IPS-18c (cell line): ENCODE results near the gene GNAS.

Experiments used
- H3K4me3 ChIP-seq: 2 replicates; pipeline ENCODE4 v1.7.0; 2013; ENCODE audit warnings: low read depth, mild to moderate bottlenecking, low read length, moderate library complexity; ENCODE audit not compliant: insufficient read depth
- H3K9me3 ChIP-seq: one replicate; pipeline ENCODE4 v1.6.1; 2013; ENCODE audit warnings: mild to moderate bottlenecking, low read length, moderate library complexity; ENCODE audit not compliant: control insufficient read depth, insufficient read depth

The GNAS gene

DNA sequence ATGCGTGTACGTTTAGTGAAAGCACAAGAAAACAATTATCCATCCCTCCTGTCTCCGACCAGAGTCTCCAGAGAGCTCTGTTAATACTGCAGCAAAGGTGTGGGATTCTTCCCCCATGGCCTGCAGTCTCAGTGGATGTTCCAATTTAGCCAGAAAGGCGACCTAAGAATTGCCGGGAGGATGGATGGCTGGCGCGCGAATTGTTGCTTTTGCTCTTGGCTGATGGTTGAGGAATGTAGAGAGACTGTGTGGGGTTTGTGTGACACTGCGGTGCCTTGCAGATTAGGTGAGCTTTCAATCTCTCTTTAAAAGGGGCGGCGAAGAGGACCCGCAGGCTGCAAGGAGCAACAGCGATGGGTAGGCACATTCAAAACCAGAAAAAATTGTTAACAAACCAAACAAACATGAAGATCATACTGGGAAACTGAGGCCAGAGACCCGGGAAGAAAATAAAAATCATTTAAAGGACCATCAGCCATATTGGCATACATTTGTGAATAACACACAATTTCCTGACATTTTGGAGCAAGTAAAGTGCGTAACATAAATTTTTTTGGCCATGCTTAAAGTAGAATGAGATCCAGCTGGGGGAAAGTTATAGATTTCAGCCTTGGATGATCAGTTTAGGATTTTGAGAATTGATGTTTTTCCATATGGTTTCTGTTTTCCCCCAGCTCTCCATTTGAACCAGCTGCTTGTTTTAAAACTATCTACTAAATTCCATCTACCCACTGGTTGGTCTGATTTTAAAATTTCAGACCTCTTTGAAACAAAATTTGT, 46.3 kb downstream of the GNAS start:
- no peak overlapping the region for H3K4me3 ChIP-seq
- no peaks in the 10 kb centered on the region for H3K9me3 ChIP-seq

DNA sequence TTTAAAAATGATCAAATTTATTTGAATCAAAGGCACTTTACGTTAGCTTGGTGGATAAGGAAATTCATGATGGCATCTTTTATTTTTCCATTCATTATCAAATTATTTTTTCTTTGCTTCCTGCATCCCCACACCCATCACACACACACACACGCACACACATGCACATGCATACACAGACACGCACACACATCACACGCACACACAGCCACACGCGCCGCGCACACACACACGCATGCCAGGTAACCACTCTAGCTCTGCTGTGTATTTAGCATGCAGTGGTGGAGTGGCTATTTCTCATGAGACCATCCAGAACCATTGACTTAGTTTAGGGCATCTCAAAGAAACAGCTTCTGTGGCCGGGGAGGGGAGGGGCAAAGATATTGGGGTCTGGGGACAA, 47.0 kb downstream of the GNAS start:
- Histone ChIP-seq H3K4me3 (no peak overlapping the region), H3K9me3 (no peaks in the 10 kb centered on the region)

DNA sequence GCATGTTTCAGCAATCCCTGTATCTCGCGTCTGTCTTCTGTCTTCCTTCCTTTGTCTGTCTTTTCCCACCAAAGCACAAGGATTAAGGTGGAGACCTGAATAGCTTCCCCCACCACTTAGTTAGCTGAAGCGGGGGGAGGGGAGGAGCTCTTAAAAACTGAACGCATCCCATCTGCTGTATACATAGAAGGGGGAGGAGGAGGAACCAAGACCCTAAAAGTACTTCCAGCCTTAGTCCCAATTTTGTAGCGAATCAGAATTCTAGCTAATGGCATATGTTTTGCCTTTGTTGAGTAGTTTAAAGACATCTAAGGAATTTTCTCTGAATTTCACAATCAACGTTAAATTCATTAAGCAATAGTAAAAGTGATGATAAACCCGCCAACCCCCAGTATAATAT, 47.9 kb downstream of the GNAS start:
- H3K4me3 ChIP-seq = no peak overlapping the region
- H3K9me3 ChIP-seq = no peaks in the 10 kb centered on the region

DNA sequence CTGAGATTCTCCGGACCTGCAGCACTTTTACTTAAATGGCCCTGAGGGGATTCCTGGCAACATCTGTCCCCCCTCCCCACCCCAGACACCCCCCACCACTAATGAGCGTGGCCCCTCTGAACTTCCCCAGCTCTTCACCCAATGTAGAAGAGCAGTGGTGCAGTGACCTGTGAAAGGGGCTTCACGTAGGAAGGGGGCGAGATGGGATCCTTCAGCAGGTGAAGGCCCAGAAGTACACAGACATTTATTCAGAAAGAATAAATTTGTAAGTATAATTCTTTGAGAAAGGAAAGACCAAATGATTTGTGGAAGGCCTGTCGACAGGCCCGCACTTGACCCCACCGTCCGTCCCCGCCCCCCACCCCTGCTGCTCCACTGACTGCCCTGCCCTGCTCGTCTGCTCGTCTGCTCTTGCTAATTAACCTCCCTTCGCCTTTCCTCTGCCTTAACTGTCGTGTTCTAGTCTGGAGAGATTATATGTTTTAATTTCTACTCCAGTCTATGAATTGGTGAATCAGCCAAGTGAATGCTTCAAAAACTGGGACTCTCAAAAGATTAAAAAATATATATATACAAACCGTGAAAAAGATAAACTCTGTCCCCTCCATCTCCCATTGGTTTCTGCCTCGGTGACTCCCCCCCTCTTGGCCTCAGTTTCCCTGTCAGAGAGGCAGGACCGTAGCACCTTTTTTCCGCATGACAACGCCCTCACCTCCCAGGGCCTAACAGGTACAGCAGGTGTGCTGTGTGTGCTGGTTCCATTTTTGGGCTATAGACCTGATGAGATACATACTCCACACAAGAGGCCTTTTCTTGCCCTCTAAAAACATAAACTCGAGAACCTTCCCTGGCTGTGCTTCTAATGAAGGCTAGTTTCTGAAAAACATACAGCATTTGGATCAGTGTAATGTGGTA, 49.2 kb downstream of the GNAS start:
- Histone ChIP-seq H3K4me3 (no peak overlapping the region), H3K9me3 (no peaks in the 10 kb centered on the region)

DNA sequence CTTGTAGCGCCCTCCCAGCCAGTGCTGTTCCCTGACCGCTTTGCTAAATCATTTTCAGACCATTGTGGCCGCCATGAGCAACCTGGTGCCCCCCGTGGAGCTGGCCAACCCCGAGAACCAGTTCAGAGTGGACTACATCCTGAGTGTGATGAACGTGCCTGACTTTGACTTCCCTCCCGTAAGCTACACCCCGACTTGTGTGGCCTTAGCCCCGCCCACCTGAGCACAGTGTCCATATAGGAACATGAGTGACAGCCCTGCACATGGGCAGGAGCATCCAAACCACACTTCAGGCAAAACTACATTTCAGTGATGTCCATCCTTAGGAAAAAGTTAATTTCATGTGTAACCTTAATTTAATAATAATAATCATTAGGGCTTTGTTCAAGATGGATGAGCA, 51.1 kb downstream of the GNAS start:
- no peaks in the 10 kb centered on the region for H3K9me3 ChIP-seq
- H3K4me3 ChIP-seq = no peak overlapping the region

DNA sequence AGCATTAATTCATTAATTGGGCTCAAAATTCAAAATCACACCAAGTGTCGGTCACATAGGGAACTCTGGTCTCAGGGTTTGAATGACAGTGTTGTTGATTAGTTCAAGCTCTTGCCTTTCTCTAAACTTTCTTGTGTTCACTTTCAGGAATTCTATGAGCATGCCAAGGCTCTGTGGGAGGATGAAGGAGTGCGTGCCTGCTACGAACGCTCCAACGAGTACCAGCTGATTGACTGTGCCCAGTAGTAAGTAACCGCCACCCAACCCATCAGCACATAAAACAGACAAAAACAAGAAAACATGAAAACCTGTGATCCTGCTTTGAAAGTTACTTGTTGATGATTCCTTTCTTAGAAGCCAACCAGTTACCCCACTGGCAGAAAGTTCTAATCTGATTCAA, 52.7 kb downstream of the GNAS start:
- Histone ChIP-seq H3K9me3 (no peaks in the 10 kb centered on the region), H3K4me3 (no peak overlapping the region)

DNA sequence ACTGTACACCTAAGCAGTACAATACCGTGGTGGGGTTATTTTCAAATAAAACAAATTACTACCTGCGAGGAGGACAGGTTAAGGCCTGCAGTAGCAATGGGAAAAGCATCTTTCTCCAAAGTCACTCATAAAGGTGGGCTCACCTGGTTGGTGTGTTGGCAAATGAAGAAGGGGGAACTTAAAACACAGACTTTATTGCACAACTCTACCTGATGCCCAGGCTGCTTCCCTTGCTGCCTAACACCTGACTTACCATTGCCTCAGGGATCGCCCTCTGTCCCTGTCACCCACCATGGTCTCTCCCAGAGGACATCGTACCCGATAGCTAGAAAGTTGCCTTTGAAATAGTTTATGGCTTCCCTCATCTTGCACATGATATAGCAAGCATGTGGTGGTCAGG, 53.6 kb downstream of the GNAS start:
- Histone ChIP-seq H3K4me3 (no peak overlapping the region), H3K9me3 (no peaks in the 10 kb centered on the region)

DNA sequence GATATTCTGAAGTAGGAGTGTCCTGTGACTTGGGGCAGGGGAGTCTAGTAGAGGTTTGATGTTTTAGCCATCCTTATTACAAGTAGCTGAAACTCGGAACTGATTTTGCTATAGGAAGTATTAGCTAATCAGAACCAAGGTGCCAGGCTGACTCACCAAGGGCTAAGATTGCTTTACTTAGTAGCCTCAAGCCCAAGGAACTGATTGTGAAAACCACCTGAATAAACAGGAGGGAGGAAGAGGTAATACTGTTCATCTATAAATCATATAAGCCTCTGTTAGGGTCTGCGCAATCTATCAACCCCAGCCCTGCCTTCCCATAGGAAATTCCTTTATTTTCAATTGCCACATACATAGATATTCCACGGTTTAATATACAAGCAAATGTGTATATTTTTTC, 54.4 kb downstream of the GNAS start:
- H3K9me3 ChIP-seq = no peaks in the 10 kb centered on the region
- no peak overlapping the region for H3K4me3 ChIP-seq

DNA sequence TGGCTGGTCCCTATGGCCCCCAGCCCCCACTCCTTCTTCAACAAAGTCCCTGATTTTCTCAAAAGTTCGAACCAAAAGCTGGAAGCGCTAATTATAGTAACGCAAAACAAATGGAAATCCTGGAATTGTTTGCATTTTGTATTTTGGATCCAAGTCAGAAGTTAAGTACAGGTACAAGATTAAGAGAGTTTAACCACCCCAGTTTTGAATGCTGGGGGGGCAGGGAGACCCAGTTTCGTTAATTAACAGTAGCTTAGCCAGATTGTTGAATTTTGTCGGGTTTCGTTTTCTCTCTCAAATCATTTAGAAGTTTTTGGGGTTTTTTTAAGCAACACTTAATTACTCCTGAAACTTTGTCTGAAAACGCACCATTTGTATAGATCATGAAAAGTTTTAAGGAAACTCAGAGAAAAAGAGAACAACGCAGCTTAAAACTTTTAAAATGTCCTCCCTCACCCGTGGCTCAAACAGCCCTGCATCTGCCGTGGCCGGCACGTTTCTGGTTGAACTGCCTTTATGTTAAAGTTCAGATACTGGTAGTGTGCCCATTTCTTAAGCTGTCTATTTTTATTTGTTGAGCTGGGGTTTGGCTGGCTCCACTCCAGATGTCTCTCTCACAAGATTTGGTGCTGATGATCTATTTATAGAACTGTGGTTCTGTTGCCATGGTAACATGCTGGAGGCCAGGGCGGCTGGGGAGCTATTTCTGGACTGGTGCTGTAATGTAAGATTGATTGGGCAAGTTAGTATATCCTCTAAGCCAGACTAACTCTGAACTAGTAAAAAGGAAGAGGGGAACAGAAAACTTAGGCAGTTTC, 55.0 kb downstream of the GNAS start:
- Histone ChIP-seq H3K4me3 (no peak overlapping the region), H3K9me3 (no peaks in the 10 kb centered on the region)

DNA sequence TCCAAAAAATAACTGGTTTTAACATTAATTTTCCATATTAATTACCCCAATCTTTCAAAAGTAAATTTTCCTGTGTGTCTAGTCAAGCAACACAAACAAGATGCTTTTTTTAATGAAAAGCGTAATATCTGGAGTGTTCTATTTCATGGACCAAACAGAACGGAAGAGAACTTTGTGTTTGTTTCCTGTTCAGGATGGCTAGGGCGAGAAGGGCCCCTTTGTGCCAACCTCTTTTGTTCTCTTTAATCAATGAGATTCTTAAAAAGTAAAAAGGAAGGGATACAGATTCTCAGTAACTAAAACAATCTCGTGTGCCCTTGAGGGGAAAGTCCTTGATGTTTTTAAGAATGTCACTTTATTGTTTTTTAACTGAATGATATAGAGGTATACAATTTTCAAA, 55.7 kb downstream of the GNAS start:
- no peak overlapping the region for H3K4me3 ChIP-seq
- H3K9me3 ChIP-seq = no peaks in the 10 kb centered on the region

DNA sequence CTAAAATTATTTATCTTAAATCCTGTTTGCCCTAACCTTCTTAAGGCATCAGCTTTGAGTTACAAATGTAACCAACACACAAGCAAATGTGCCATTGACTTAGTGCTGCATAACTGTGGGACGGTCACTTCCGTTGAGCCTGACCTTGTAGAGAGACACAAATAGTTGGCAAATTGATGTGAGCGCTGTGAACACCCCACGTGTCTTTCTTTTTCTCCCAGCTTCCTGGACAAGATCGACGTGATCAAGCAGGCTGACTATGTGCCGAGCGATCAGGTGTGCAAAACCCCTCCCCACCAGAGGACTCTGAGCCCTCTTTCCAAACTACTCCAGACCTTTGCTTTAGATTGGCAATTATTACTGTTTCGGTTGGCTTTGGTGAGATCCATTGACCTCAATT, 56.4 kb downstream of the GNAS start:
- Histone ChIP-seq H3K9me3 (no peaks in the 10 kb centered on the region), H3K4me3 (no peak overlapping the region)

DNA sequence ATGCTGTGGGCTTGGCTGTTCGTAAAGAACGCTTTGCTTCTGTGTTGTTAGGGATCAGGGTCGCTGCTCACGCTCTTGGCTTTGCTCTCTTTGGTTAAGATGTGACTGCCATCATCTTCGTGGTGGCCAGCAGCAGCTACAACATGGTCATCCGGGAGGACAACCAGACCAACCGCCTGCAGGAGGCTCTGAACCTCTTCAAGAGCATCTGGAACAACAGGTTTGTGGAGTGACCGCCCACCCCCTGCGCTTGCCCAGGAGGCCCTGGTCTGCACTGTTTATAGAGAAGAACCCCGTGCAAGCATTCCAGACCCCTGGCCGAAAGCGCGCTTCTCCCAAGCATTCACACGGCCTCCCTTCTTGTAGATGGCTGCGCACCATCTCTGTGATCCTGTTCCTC, 57.1 kb downstream of the GNAS start:
- Histone ChIP-seq H3K9me3 (no peaks in the 10 kb centered on the region), H3K4me3 (no peak overlapping the region)

DNA sequence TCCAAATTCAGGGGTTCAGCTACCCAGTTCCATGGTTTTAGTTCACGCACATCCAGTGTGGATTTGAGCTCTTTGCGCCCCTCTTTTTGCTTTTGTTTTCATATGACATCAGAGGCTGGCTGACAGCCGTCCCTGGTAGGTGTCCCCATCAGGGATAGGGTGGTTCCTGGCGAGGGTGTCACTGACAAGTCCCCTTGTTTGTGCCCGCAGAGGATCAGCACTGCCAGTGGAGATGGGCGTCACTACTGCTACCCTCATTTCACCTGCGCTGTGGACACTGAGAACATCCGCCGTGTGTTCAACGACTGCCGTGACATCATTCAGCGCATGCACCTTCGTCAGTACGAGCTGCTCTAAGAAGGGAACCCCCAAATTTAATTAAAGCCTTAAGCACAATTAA, 58.0 kb downstream of the GNAS start:
- no peaks in the 10 kb centered on the region for H3K9me3 ChIP-seq
- no peak overlapping the region for H3K4me3 ChIP-seq

DNA sequence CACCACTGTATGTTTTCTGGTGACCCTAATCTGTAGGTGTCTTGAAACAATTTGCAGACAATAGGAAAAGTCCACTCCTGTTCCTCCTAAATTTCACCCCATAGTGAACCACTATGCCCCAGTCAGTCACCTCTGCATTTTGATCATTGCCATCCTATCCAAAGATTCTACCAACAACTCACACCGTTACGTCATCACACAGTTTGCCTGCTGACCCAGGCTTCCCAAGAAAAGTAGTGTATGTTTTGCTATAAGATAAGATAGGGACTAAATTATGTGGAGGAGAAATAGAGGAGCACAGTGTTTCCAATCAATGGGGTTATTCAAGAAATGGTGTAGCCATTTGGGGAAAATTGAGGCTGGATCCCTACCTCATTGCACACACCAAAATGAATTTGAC, 58.8 kb downstream of the GNAS start:
- Histone ChIP-seq H3K4me3 (no peak overlapping the region), H3K9me3 (no peaks in the 10 kb centered on the region)

DNA sequence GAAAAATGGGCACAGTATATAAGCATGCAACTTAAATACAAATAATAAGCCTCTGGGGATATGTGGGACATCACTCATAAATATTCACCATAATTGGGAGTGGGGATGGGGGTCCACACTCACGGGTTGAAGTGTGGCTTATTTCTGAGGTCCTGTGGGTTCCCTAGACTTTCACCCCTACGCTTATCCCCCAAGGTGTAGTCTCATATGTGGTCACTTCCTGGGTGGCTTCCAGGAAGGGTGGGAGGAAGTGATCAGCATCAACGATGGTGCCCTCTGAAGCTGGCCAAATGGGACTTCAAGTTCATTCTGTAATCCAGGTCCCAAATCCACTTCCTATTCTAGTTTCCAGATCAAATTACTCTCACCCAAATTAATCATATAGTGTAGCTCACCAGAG, 59.5 kb downstream of the GNAS start:
- H3K4me3 ChIP-seq = no peak overlapping the region
- no peaks in the 10 kb centered on the region for H3K9me3 ChIP-seq

DNA sequence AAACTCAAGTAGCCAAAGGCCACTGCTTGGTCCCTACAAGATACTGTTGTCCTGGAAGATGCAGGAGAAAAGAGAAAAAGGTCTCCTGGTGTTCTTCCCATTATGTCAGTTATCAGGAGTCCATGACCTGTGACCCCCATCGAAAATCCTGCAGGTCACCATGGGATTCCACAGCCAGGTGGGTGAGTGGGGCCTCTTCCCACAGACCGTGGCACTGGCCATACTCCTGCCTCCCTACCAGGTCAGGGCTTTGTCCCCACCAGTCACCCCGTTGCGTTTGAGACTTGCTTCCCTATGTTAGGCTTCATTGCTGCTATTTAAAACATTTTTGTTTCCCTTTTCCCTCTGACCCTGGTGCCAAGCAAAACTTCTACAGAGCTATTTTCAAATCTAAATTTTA, 60.6 kb downstream of the GNAS start:
- H3K4me3 ChIP-seq = no peak overlapping the region

DNA sequence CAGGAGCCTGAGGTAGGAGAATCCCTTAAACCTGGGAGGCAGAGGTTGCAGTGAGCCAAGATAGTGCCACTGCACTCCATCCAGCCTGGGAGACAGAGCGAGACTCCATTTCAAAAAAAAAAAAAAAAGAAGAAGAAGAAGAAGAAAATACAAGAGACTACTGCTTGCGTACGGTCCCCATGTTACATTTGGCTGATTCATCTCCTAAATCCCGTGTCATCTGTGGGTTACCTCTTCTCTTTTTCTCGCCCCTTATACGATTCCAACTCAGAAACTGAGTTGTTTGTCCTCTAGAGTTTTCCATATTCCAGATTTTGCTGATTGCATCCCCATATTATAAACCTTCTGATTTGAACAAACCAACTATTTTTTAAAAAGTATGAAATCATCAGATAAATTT, 66.1 kb downstream of the GNAS start:
- H3K4me3 ChIP-seq = no peak overlapping the region
- H3K9me3 ChIP-seq = peaks cover 4% of the 10 kb centered on the region

More for the DNA sequence above, 60.6 kb downstream of the GNAS start:
- H3K9me3 ChIP-seq = no peaks in the 10 kb centered on the region

DNA sequence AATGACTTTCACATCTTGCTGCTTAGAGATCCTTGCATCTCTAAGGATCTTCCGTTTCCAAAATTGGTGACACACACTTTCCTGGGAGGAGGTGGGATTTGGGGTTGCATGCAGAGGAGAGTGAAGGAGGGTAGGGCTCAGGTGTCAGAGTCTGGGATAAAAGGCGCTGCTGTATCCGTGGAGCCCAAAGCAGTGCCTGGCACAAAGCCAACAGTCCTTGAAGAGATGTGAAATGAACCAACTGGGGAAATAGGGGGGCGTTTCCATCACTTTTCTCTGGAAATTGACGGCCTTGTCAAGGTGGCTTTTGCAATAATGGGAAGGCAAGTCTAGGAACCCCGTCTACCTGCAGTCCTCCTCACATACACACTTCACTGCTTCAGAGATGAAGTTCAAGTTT, 69.0 kb downstream of the GNAS start:
- Histone ChIP-seq H3K4me3 (no peak overlapping the region), H3K9me3 (peaks cover 4% of the 10 kb centered on the region)
